ENCODE results near the gene CREB5. TPM values are rescaled to one million over a fixed set of nuclear protein-coding genes. Genes with fewer than 3 reads are reported as not detected.
A peak's percentile ranks its signal among the peaks of the same experiment; 100 is the strongest.

The CREB5 gene
- total and polyA plus RNA-seq, 5 donors = 4.0 to 20.4 (median 9.9) TPM

DNA sequence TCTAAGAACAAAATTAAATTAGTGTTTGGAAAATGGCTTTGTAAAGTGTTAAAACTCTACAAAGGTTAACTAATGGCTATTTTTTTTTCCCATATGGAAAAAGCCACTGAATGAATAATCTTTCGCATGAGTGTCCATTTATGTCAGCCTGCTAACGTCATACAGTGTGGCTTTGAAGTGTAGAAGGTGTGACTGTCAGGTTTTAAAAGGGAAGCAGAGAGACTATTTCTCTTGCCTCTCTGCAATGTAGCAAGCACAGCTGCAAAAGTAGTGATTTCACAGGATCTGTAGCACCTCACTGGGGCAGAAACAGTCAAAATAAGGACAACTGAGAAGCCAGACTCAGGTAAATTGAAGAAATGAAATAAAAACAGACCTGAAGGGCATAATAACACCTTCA lies 53.4 kb downstream of the CREB5 start:
- 90% methylated on average over 2 of the region's 2 CpGs for WGBS
- Histone ChIP-seq H3K27ac (ENCODE audit: low read length) (no peak overlapping the region), H3K27me3 (ENCODE audit: control insufficient read depth, insufficient read depth) (no peaks in the 10 kb centered on the region), H3K4me3 (ENCODE audit: low read length) (no peak overlapping the region), H3K4me1 (ENCODE audit: control insufficient read depth, insufficient read depth, low read length) (no peaks in the 10 kb centered on the region), H3K9me3 (ENCODE audit: control insufficient read depth, low read length) (no peaks in the 10 kb centered on the region)
- ATAC-seq (no peak), DNase-seq (no peak)
- intact Hi-C loops (cut with DNase I) = no loop called here

DNA sequence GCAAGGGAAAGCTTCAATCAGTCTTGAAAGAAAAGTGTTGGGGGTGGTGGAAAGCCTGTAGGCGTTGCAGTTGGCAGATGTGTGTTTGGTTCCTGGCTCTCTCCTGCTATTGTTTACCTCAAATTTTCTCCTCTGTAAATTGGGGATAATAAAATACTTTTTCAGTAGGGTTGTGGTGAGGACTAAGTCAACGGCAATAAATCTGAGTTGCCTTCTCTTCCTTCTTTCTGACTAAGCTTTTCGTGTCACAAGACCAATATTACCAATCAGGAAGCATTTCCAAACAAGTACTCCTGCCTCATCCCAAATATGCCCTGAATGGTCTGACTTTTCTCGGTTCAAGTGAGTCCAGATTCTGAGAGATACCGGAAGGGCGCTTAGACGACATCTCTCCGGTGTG lies 54.0 kb downstream of the CREB5 start:
- Histone ChIP-seq H3K4me3 (ENCODE audit: low read length) (no peak overlapping the region), H3K27ac (ENCODE audit: low read length) (no peak overlapping the region), H3K4me1 (ENCODE audit: control insufficient read depth, insufficient read depth, low read length) (no peaks in the 10 kb centered on the region), H3K9me3 (ENCODE audit: control insufficient read depth, low read length) (no peaks in the 10 kb centered on the region), H3K27me3 (ENCODE audit: control insufficient read depth, insufficient read depth) (no peaks in the 10 kb centered on the region)
- 81% methylated on average over 8 of the region's 8 CpGs for WGBS
- intact Hi-C loops (cut with DNase I) = no loop called here
- ATAC-seq (no peak), DNase-seq (no peak)

DNA sequence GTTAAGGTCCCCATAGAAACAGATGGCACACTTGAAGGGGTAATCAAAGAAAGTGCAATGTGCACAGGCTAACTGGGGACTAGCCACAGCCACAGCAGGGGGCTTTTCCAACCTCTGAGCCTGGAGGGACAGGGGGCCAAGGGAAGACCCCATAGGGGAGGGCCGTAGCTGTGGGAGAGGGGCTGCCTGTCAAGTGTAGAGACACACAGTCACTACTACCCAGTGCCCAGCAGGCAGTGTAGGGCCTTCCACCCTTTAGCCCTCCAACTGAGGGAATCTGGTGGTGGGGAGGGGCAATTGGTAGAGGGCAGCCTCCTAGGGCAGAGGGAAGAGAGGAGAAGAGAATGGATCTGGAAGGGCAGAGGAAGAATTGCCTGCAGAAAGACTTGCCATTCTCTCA lies 54.6 kb downstream of the CREB5 start:
- DNase-seq (no peak), ATAC-seq (no peak)
- Histone ChIP-seq H3K27ac (ENCODE audit: low read length) (no peak overlapping the region), H3K4me3 (ENCODE audit: low read length) (no peak overlapping the region), H3K4me1 (ENCODE audit: control insufficient read depth, insufficient read depth, low read length) (no peaks in the 10 kb centered on the region), H3K27me3 (ENCODE audit: control insufficient read depth, insufficient read depth) (no peaks in the 10 kb centered on the region), H3K9me3 (ENCODE audit: control insufficient read depth, low read length) (no peaks in the 10 kb centered on the region)
- intact Hi-C loops (cut with DNase I) = no loop called here
- WGBS = 92% methylated on average over 1 of the region's 1 CpG

DNA sequence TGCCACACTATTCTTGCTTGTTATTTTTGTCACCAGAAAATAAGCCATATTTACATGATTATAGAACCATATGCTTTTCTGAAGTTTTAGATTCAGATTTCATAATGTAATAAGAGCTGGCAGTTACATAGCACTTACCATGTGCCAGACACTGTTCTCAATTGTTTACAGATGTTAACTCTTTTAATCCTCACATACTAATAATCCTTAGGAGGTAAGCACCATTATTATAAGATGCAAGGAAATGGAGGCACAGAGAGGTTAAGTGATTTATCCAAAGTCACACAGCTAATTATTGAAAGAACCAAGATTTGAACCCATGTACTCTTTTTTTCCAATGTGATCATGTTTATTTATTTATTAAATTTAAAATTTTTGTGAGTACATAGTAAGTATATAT lies 57.2 kb downstream of the CREB5 start:
- Histone ChIP-seq H3K4me1 (ENCODE audit: control insufficient read depth, insufficient read depth, low read length) (no peaks in the 10 kb centered on the region), H3K9me3 (ENCODE audit: control insufficient read depth, low read length) (no peaks in the 10 kb centered on the region), H3K27me3 (ENCODE audit: control insufficient read depth, insufficient read depth) (no peaks in the 10 kb centered on the region), H3K4me3 (ENCODE audit: low read length) (no peak overlapping the region), H3K27ac (ENCODE audit: low read length) (no peak overlapping the region)
- ATAC-seq (no peak), DNase-seq (no peak)
- intact Hi-C loops (cut with DNase I) = no loop called here

DNA sequence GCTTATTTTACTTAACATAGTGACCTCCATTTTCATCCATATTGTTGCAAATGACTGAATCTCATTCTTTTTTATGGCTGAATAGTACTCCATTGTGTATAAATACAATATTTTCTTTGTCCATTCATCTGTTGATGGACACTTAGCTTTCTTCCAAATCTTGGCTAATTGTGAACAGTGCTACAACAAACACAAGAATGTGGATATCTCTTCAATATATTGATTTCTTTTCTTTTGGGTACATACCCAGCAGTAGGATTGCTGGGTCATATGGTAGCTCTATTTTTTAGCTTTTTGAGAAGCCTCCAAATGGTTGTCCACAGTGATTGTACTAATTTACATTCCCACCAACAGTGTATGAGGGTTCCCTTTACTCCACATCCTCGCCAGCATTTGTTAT lies 58.0 kb downstream of the CREB5 start:
- Histone ChIP-seq H3K4me3 (ENCODE audit: low read length) (no peak overlapping the region), H3K9me3 (ENCODE audit: control insufficient read depth, low read length) (no peaks in the 10 kb centered on the region), H3K4me1 (ENCODE audit: control insufficient read depth, insufficient read depth, low read length) (no peaks in the 10 kb centered on the region), H3K27ac (ENCODE audit: low read length) (no peak overlapping the region), H3K27me3 (ENCODE audit: control insufficient read depth, insufficient read depth) (no peaks in the 10 kb centered on the region)
- ATAC-seq (no peak), DNase-seq (no peak)
- WGBS = 88% methylated on average over 1 of the region's 1 CpG
- intact Hi-C loops (cut with DNase I) = loop anchor here in 1 of 4 donors (10.0 kb wide), 1 partner anchor 64 kb away; no protein-coding TSS in a partner anchor

DNA sequence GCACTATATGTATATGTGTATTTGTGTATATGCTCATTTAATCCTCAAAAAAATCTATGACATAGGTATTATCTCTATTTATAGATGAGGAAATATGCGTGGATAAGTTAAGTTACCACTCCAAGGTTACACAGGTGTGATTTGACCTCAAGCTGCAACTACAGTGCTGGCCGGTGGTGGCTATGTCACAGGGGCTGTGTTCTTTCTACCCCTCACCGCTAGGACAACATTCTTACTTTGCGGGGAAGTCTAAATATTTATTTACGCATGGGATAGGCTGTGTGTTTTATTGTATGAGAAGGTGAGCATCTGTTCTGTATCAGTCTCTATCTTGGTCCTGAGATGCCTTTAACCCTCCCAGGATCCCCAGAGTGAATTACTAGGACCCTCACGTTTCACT lies 60.0 kb downstream of the CREB5 start:
- DNase-seq (no peak), ATAC-seq (no peak)
- no peak overlapping the region for H3K4me3 ChIP-seq (ENCODE audit: low read length)
- WGBS = 85% methylated on average over 6 of the region's 6 CpGs
- no peak overlapping the region for H3K27ac ChIP-seq (ENCODE audit: low read length)
- no peaks in the 10 kb centered on the region for H3K9me3 ChIP-seq (ENCODE audit: control insufficient read depth, low read length)
- no peaks in the 10 kb centered on the region for H3K27me3 ChIP-seq (ENCODE audit: control insufficient read depth, insufficient read depth)
- intact Hi-C loops (cut with DNase I) = loop anchor here in 1 of 4 donors (10.0 kb wide), 1 partner anchor 62 kb away; no protein-coding TSS in a partner anchor
- H3K4me1 ChIP-seq (ENCODE audit: control insufficient read depth, insufficient read depth, low read length) = no peaks in the 10 kb centered on the region

DNA sequence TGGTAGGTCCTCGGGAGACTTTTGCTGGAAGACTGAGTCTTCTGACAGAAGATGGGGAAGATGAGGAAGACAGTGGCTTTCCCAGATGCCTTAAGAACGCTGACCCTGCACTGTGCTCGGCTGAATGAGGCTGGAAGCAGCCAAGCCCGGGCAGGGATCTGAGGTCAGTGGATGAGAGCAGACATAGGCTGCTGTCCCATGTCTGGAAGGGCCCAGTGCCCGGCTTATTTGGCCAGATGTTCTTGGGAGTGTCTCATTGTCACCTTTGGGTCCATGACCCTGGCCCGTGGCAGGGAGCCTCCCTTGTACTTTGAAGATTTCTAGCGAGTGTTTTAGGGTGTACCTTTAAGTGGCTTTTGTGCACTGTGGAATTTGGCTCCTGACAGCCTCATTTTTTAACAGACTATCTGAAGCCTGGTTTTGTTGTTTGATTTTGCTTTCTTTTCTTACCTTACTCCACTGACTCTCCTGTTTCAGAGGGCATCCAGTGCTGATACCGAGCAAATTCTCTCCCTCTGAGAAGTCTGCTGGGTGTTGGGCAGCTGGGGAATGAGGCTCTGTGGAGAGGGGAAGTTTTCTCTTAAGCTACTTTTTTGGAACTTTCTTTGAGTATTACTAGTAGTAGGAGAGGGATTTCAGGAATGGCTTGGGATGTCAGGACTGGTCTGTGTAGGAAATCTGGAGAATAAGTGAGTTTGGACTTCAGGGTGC lies 61.4 kb downstream of the CREB5 start:
- peak; percentile 65 to 84 for ATAC-seq
- Histone ChIP-seq H3K9me3 (ENCODE audit: control insufficient read depth, low read length) (no peaks in the 10 kb centered on the region), H3K4me3 (ENCODE audit: low read length) (no peak overlapping the region), H3K27me3 (ENCODE audit: control insufficient read depth, insufficient read depth) (no peaks in the 10 kb centered on the region), H3K27ac (ENCODE audit: low read length) (no peak overlapping the region), H3K4me1 (ENCODE audit: control insufficient read depth, insufficient read depth, low read length) (no peaks in the 10 kb centered on the region)
- WGBS = 53% methylated on average over 8 of the region's 8 CpGs
- intact Hi-C loops (cut with DNase I) = loop anchor here in 1 of 4 donors (10.0 kb wide), 1 partner anchor 61 kb away; no protein-coding TSS in a partner anchor
- DNase-seq = peak; percentile 36 to 73 (median 56)

DNA sequence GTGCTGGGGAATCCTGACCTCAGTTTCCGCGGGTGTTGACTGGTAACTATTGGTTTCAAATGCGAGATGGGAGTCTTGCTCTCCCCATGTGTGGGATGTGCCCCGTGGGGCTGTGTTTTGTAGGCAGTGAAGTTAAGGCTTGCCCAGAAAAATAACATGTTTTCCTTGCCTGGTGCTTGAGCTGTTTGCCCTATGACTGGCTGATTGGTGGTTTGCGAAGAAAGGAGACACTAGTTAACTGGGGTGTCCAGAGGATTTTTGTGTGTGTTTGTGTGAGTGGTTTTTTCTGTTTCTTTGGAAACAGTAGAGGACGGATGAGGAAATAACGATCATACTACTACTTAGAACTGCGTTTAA lies 61.9 kb downstream of the CREB5 start:
- Histone ChIP-seq H3K27me3 (ENCODE audit: control insufficient read depth, insufficient read depth) (no peaks in the 10 kb centered on the region), H3K9me3 (ENCODE audit: control insufficient read depth, low read length) (no peaks in the 10 kb centered on the region), H3K27ac (ENCODE audit: low read length) (no peak overlapping the region), H3K4me3 (ENCODE audit: low read length) (no peak overlapping the region), H3K4me1 (ENCODE audit: control insufficient read depth, insufficient read depth, low read length) (no peaks in the 10 kb centered on the region)
- 65% methylated on average over 8 of the region's 8 CpGs for WGBS
- ATAC-seq (peak in 1 of 2 donors; percentile 44), DNase-seq (no peak)
- intact Hi-C loops (cut with DNase I) = loop anchor here in 1 of 4 donors (10.0 kb wide), 1 partner anchor 61 kb away; no protein-coding TSS in a partner anchor

DNA sequence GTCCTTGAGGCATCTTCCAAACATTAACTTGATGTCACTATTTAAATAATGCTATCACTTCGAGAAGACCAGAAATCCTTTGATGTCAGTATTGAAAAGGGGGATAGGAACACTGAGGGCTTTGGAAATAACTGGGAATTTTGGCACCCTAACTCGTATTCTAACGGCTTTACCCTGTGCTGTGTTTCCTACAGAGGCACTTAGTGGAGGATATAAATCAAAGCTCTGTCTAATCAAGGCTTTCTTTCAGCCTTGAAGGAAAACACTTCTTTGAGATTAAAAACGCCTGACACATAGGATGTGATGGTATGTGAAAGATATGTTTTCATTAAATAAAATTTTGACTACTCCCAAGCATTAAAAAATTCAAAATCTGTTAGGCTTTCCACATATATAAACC lies 62.3 kb downstream of the CREB5 start:
- WGBS = 67% methylated on average over 4 of the region's 4 CpGs
- H3K4me1 ChIP-seq (ENCODE audit: control insufficient read depth, insufficient read depth, low read length) = no peaks in the 10 kb centered on the region
- no peak overlapping the region for H3K4me3 ChIP-seq (ENCODE audit: low read length)
- intact Hi-C loops (cut with DNase I) = loop anchor here in 1 of 4 donors (10.0 kb wide), 1 partner anchor 60 kb away; no protein-coding TSS in a partner anchor
- no peak overlapping the region for H3K27ac ChIP-seq (ENCODE audit: low read length)
- H3K27me3 ChIP-seq (ENCODE audit: control insufficient read depth, insufficient read depth) = no peaks in the 10 kb centered on the region
- no peak for DNase-seq
- H3K9me3 ChIP-seq (ENCODE audit: control insufficient read depth, low read length) = no peaks in the 10 kb centered on the region
- ATAC-seq = no peak

DNA sequence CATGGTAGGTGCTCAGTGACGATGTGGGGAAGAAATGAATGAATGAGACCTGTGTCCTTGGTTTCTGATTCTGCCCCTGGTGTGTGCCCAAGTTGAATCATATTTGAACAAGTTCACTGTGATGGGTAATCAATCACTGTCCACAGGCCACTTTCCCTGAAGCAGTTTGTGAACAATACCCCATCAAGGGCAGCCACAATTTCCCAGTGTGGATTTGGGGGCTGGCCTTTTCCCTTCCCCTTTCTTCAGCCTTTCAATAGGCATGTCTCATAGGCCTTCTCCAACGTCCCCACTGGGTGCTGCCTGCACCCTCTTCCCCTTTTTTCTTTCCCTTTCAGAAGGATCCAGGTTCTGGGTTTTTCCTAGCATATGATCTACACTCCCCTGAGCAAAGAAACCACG lies 64.7 kb downstream of the CREB5 start:
- 81% methylated on average over 3 of the region's 3 CpGs for WGBS
- Histone ChIP-seq H3K27me3 (ENCODE audit: control insufficient read depth, insufficient read depth) (no peaks in the 10 kb centered on the region), H3K9me3 (ENCODE audit: control insufficient read depth, low read length) (no peaks in the 10 kb centered on the region), H3K4me3 (ENCODE audit: low read length) (no peak overlapping the region), H3K4me1 (ENCODE audit: control insufficient read depth, insufficient read depth, low read length) (no peaks in the 10 kb centered on the region), H3K27ac (ENCODE audit: low read length) (no peak overlapping the region)
- ATAC-seq (no peak), DNase-seq (no peak)
- intact Hi-C loops (cut with DNase I) = loop anchor here in 1 of 4 donors (10.0 kb wide), 1 partner anchor 58 kb away; no protein-coding TSS in a partner anchor

DNA sequence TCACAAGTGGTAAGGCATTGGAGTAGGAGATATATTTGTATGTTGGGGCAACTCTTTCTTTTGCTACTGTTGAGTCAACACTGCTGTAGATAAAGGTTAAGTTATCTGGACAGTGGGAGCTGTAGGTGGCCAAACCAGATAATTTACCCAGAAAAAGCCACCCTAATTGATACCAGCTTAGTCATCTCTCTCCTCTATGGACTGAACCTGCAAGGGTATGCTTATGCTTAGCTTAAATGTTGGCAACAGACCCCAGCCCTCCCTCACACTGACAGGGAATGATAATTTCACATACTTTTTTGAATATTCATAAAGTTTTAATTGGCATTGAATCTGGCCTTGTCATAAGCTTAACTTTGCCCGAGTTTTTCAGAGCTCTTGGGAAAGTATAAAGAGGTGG lies 66.3 kb downstream of the CREB5 start:
- no peaks in the 10 kb centered on the region for H3K9me3 ChIP-seq (ENCODE audit: control insufficient read depth, low read length)
- H3K4me3 ChIP-seq (ENCODE audit: low read length) = no peak overlapping the region
- intact Hi-C loops (cut with DNase I) = loop anchor here in 1 of 4 donors (10.0 kb wide), 1 partner anchor 56 kb away; no protein-coding TSS in a partner anchor
- H3K27me3 ChIP-seq (ENCODE audit: control insufficient read depth, insufficient read depth) = no peaks in the 10 kb centered on the region
- H3K27ac ChIP-seq (ENCODE audit: low read length) = no peak overlapping the region
- DNase-seq = no peak
- ATAC-seq = no peak
- H3K4me1 ChIP-seq (ENCODE audit: control insufficient read depth, insufficient read depth, low read length) = no peaks in the 10 kb centered on the region
- 70% methylated on average over 1 of the region's 1 CpG for WGBS
